Activated T-cell treated with anti-CD3 and anti-CD28 coated beads for 48 hours (primary cell): ENCODE measurements around the gene TOGARAM1.

Source experiments
- DNase-seq: peaks from one replicate; pipeline ENCODE4 v3.0.0-alpha.2; 2020; ENCODE audit warnings: low read depth

TOGARAM1 gene

GRCh38 chr14:45084946-45085346 is 123.0 kb downstream of the TOGARAM1 start:
- no peak for DNase-seq

GRCh38 chr14:45089813-45090212 is 127.8 kb downstream of the TOGARAM1 start:
- no peak for DNase-seq

GRCh38 chr14:45091710-45092109 is 129.7 kb downstream of the TOGARAM1 start:
- DNase-seq: no peak

- DNase-seq: no peak
Observed at GRCh38 chr14:45094275-45094674, 132.3 kb downstream of the TOGARAM1 start.

GRCh38 chr14:45095143-45095542 is 133.2 kb downstream of the TOGARAM1 start:
- no peak for DNase-seq

- no peak for DNase-seq
Observed at GRCh38 chr14:45096218-45096617, 134.2 kb downstream of the TOGARAM1 start.

- DNase-seq: no peak
Observed at GRCh38 chr14:45103806-45104205, 141.8 kb downstream of the TOGARAM1 start.

GRCh38 chr14:45104561-45104960 is 142.6 kb downstream of the TOGARAM1 start:
- DNase-seq: no peak

GRCh38 chr14:45112896-45113781 is 151.1 kb downstream of the TOGARAM1 start:
- DNase-seq: no peak

- no peak for DNase-seq
Observed at GRCh38 chr14:45114327-45114726, 152.3 kb downstream of the TOGARAM1 start.

- DNase-seq: no peak
Observed at GRCh38 chr14:45118594-45118993, 156.6 kb downstream of the TOGARAM1 start.

GRCh38 chr14:45120096-45120495 is 158.1 kb downstream of the TOGARAM1 start:
- DNase-seq: no peak

GRCh38 chr14:45123271-45123670 is 161.3 kb downstream of the TOGARAM1 start:
- DNase-seq: no peak
